AG09319 (cell line): ENCODE results near the gene DYRK1A.
"Not testable (repeated sequence)": the region's sequence is repeated elsewhere in the genome, so short reads cannot be mapped to it uniquely, and the experiment has no call there.

ENCODE experiments used
- DNase-seq: peaks from one replicate; pipeline ENCODE4 v3.0.0-alpha.2; 2010; ENCODE audit warnings: low read depth; ENCODE audit errors: extremely low read depth
- CTCF ChIP-seq: IDR thresholded peaks from 2 replicates; pipeline ENCODE4 v1.5.1; 2011; ENCODE audit warnings: low read depth, mild to moderate bottlenecking, inconsistent platforms, low read length, moderate library complexity

The DYRK1A gene

GRCh38 chr21:37546949-37547614, 180.5 kb downstream of the DYRK1A start:
- TF ChIP-seq CTCF: no peak
- DNase-seq: no peak

DNA sequence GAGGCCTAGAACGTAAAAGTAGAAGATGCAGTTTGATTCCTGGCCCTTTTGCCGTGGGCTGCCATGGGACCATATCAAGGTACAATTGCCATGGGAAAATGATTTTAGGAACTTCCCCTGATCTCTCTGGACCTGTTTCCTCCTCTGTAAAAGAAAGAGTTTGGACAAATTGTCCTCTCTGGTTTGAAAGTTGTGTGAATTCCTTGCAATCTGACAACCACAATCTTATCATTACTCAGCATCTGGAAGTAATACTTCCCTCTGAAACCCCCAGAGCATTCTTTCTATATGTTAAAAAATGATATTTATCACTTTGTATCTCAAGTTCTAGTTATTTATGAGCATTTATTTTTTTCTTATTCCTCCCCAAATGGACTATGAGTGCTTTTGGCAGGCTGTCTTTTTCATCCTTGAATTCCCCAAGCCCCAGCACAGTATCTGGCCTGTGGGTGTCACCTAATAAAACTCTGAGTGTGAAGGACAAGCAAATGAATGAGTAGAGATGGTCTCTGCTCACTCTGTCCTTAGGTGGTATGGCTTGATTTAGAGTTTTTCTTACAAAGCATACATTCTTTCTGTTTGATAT, 181.1 kb downstream of the DYRK1A start:
- no peak for TF ChIP-seq CTCF
- no peak for DNase-seq

GRCh38 chr21:37548521-37548981, 182.0 kb downstream of the DYRK1A start:
- no peak for DNase-seq
- no peak for TF ChIP-seq CTCF

DNA sequence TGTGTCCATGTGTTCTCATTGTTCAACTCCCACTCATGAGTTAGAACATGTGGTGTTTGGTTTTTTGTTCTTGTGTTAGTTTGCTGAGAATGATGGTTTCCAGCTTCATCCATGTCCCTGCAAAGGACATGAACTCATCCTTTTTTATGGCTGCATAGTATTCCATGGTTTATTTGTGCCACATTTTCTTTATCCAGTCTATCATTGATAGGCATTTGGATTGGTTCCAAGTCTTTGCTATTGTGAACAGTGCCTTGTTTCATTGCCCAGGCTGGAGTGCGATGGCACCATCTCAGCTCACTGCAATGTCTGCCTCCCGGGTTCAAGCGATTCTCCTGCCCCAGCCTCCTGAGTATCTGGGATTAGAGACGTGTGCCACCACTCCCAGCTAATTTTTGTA, 183.2 kb downstream of the DYRK1A start:
- DNase-seq: not testable (repeated sequence)

- DNase-seq: no peak
- TF ChIP-seq CTCF: no peak
These were observed 183.6 kb downstream of the DYRK1A start for GRCh38 chr21:37550157-37550556.

- no peak for DNase-seq
- TF ChIP-seq CTCF: no peak
These were observed 184.2 kb downstream of the DYRK1A start for GRCh38 chr21:37550618-37551330.

DNA sequence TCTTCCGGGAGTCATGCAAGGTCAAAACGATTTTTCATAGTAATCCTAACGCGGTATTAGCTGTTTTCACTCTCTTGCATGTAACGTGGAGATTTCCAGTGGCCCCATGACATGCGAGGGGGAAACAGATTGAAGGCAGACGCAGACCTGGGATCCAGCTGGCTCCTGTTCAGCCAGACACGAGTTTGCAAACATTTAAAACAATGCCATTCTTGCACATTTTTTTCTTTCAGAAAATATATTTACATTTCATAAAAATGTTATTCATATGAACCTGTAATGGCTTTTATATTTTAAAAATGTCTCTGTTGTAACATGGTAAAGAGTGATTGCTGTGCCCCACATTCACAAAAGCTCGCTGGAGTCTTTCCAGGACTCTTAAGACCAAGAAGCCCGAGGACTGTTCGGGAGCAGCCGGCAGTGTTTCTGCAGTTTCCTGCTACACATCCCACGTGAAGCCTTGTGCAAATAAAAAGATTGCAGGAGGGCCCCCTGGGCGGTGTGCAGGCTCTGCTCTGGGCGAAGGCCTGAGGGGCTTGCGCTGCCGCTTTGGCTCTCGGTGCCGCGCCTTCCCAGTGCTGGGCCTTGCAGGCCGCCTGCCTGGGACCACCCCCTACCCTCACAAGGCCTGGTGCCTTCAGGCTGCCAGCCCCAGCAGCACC, 184.9 kb downstream of the DYRK1A start:
- no peak for DNase-seq
- no peak for TF ChIP-seq CTCF
